Stimulated activated CD4-positive, alpha-beta T cell treated with anti-CD3 and anti-CD28 coated beads, Interleukin-2, amount 100 ng/mL, for 48 hours (primary cell): ENCODE measurements around the gene TGFA.
"Not testable (repeated sequence)": the region's sequence is repeated elsewhere in the genome, so short reads cannot be mapped to it uniquely, and the experiment has no call there.

Experiments
- DNase-seq, 2 donors: peaks; one replicate each; pipeline ENCODE4 v3.0.0-alpha.2; 2020

TGFA gene

DNA sequence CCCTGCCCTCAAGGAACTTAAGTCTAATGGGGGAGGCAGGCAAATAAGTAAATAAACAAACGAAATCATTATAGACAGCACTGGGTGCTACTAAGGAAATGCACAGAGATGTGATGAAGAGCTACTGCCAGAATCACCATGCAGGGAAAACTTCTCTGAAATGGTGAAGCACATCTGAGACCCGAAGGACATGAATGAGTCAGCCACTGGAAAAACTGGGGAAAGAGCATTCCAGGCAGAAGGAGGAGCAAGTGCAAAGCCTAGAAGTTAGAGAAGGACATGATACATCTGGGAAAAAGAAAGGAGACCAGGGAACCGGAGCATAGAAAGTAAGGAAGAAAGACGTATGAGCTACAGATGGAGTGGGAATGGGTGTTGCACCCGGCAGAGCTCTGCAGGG, 56.8 kb downstream of the TGFA start:
- DNase-seq: no peak

- DNase-seq: no peak
These were observed 59.2 kb downstream of the TGFA start for GRCh38 chr2:70494293-70494886.

GRCh38 chr2:70490381-70490780, 63.2 kb downstream of the TGFA start:
- DNase-seq: no peak

- DNase-seq: no peak
These were observed 64.5 kb downstream of the TGFA start for GRCh38 chr2:70489165-70489564.

DNA sequence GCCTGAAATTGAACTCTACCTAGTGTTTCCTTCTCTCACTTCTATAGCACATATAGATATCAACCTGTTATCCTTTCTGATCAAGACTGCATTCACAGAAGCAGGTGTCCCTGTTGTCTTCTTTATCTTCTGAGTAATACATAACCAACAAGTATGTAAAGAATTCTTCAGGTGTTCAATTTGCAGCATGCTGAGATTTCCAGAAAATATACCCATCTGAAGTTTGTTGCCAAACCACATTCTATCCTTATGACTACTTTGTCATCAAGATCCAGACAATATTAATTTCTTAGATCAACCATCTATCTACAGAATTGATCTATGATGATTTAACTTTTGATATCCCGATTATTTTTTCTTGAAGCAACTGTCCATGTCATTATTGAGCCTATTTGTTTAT, 69.5 kb downstream of the TGFA start:
- DNase-seq: no peak

DNA sequence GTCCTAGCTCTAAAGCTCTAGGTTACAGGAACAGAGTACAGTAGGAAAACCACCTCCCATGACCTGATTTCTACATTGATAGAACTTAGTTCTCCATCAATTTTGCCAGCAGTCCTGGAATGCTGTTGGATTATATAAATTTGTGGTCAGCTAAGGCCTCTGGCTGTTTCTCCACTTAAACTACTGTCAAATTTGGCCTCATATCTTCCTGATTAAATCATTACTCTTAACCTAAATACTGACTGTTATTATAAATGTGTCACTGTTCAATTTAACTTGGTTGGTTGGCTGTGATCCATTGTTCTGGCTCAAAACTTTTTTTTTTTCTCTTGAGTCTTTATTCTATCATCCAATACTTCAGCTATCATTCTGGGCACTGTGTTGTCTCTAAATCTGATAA, 71.2 kb downstream of the TGFA start:
- no peak for DNase-seq

DNA sequence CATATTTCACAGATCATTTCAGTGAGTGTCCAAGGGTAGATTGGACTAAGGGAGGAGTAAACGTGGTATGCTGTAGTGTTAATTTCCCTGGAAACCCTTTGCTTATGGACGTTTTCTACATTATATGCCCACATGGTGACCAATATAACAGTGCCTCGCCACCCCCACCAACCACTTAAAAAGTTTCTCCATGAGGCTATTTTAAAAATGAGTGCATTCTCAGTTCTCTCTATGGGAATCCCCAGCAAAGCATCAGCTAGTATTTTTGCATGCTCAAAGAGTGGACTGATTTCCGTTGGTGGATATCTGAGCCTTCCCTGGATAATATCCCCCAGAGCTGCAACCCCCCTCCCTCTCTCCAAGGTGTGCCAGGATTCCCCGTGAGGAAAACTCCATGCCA, 73.2 kb downstream of the TGFA start:
- DNase-seq: no peak

DNA sequence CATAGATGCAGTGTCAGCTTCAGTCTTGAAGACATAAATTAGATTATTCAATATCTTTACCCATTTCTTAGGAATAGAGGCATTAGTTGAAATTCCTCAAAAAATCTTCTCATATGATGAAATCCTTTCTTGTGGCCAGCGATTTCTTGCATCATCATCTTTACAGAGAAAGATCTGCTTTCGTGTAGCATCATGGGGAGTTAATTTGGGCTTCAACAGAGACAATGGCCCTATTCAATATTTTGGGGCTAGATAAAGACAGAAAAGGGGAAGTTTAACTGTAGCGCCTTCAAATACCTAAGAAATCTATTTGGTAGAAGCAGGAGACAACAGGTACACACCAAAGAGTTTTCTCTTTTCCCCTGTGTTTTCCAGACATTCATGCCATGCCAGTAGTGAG, 73.8 kb downstream of the TGFA start:
- no peak for DNase-seq

GRCh38 chr2:70477441-70477844, 76.2 kb downstream of the TGFA start:
- DNase-seq: no peak

GRCh38 chr2:70475266-70475665, 78.4 kb downstream of the TGFA start:
- no peak for DNase-seq

- no peak for DNase-seq
These were observed 79.3 kb downstream of the TGFA start for GRCh38 chr2:70474256-70474848.

- no peak for DNase-seq
These were observed 80.4 kb downstream of the TGFA start for GRCh38 chr2:70473101-70473722.

GRCh38 chr2:70472221-70472890, 81.3 kb downstream of the TGFA start:
- no peak for DNase-seq

DNA sequence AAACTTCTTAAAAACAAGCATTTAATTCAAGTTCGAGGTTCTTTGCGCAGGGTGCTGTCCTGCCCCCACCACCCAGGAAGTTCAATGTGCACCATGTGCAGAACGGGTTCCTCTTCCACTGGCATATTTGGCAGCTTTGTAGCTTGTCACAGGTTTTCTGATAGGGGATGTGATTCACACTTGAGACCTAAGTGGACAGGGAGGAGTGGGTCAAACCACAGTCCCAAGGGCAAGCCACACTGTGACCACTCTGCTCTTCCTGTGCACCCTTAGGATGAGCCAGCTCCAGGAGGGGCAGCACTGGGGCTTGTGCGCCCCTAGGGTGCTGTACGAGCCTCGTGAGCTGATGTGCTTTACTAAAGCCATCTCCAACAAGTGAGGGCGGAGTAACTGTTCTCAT, 82.5 kb downstream of the TGFA start:
- DNase-seq: no peak

- no peak for DNase-seq
These were observed 83.7 kb downstream of the TGFA start for GRCh38 chr2:70469961-70470360.

- DNase-seq: no peak
These were observed 84.2 kb downstream of the TGFA start for GRCh38 chr2:70469435-70469834.

DNA sequence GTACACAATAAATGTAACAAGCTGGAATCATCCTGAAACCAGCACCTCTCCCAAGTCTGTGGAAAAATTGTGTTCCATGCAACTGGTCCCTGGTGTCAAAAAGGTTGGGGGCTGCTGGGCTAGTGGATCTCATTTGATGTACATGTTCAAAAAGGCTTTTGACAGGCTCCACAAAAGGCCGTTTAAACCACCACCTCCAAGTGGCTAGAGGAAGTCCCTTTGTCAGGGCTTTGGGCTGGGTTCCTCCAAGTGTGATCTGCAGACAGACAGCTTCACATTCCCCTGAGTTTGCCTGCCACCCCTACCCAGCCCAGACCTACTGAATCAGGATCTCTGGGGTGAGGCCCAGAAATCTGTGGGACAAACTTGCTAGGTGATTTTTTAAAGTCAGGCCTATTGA, 84.7 kb downstream of the TGFA start:
- DNase-seq: no peak

DNA sequence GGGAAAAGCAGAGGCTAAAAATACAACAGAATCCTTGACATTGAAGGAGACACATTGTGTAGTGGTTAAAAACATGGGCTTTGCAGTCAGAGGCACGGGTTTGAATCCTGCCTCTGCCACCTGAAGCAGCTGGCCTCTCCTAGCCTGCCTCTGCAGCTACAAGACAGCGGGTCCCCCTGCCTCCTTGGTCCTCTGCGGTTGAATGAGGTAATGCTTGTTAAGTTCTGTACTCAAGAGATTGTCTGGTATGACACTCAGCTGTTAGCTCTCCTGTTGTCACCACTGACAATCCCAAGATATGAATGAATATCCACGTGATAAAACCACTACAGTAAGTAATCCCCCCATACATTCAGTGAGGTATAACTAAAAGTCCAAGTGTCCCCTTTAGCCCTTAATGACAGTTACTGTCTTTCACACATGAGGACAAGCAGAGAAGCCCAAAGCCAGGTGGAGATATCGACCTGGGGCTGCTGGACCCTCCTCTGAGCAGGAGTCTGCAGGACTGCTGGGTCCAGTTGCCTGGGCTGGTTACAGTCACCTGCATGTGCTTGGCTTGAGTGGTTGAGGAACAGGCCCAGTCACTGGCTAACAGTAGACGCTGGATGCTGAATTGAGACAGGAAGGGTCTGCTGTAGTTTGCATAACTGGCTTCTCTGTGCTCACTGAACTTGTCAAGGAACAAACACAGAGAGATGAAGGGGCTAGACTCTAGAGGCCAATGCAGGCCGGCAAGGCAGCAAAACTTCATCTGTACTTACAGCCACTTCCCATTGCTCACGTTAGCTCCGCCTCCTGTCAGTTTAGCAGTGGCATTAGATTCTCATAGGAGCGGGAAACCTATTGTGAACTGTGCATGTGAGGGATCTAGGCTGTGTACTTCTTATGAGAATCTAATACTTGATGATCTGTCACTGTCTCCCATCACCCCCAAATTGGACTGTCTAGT, 85.5 kb downstream of the TGFA start:
- no peak for DNase-seq

DNA sequence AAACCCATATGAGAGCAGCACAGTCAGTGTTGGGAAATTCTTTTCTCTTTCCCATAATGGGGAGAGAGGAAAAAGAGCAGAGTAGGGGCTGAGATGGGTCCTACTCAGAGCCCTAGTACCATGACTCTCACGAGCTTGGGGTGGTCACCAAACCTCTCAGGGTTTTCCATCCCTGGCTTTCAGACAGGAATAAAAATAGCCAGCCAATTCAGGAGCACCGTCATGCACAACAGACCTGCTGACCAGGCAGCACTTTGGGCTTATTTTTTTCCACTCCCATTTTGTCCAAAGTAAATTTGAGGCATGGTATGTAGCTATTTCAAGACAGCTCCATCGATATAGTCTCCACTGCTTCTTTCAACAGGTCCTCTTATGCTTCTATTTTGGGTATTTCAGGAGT, 86.4 kb downstream of the TGFA start:
- no peak for DNase-seq

GRCh38 chr2:70466647-70467046, 87.0 kb downstream of the TGFA start:
- not testable (repeated sequence) for DNase-seq

- DNase-seq: no peak
These were observed 89.6 kb downstream of the TGFA start for GRCh38 chr2:70463997-70464396.

GRCh38 chr2:70463581-70463980, 90.0 kb downstream of the TGFA start:
- DNase-seq: no peak
